Ishikawa (cell line): ENCODE measurements around the gene CCDC70.

ENCODE experiments used
- CEBPB ChIP-seq: IDR thresholded peaks from 2 replicates; pipeline ENCODE4 v1.6.1; 2012
- CREB1 ChIP-seq: IDR thresholded peaks from 2 replicates; pipeline ENCODE4 v1.6.1; 2012; ENCODE audit warnings: low read depth
- EGR1 ChIP-seq: IDR thresholded peaks from 2 replicates; pipeline ENCODE4 v1.6.1; 2012
- EP300 ChIP-seq: IDR thresholded peaks from 2 replicates; pipeline ENCODE4 v1.6.1; 2012; ENCODE audit warnings: borderline replicate concordance
- FOXM1 ChIP-seq: IDR thresholded peaks from 2 replicates; pipeline ENCODE4 v1.6.1; 2012; ENCODE audit warnings: low read depth, borderline replicate concordance
- MAX ChIP-seq: IDR thresholded peaks from 2 replicates; pipeline ENCODE4 v1.6.1; 2012
- NFIC ChIP-seq: IDR thresholded peaks from 2 replicates; pipeline ENCODE4 v1.6.1; 2012
- RAD21 ChIP-seq: IDR thresholded peaks from 2 replicates; pipeline ENCODE4 v1.6.1; 2012; ENCODE audit warnings: low read depth
- REST ChIP-seq: IDR thresholded peaks from 2 replicates; pipeline ENCODE4 v1.6.1; 2012; ENCODE audit warnings: low read depth, mild to moderate bottlenecking
- TAF1 ChIP-seq: IDR thresholded peaks from 2 replicates; pipeline ENCODE4 v1.6.1; 2012; ENCODE audit warnings: low read depth, mild to moderate bottlenecking
- TCF12 ChIP-seq: IDR thresholded peaks from 2 replicates; pipeline ENCODE4 v1.6.1; 2012; ENCODE audit warnings: low read depth
- TEAD4 ChIP-seq: IDR thresholded peaks from 2 replicates; pipeline ENCODE4 v1.6.1; 2012
- USF1 ChIP-seq: IDR thresholded peaks from 2 replicates; pipeline ENCODE4 v1.6.1; 2012
- YY1 ChIP-seq: IDR thresholded peaks from 2 replicates; pipeline ENCODE4 v1.6.1; 2012; ENCODE audit warnings: low read depth
- ZBTB7A ChIP-seq: IDR thresholded peaks from 2 replicates; pipeline ENCODE4 v1.6.1; 2012; ENCODE audit warnings: low read depth

CCDC70 gene

GRCh38 chr13:51820016-51820597 lies 41.7 kb upstream of the CCDC70 start:
- TF ChIP-seq MAX (no peak), NFIC (no peak), TAF1 (no peak)

- TF ChIP-seq TEAD4 (no peak), MAX (no peak), ZBTB7A (no peak), EGR1 (no peak), FOXM1 (no peak), TAF1 (no peak), TCF12 (no peak), CEBPB (no peak), REST (no peak), USF1 (no peak), EP300 (no peak), RAD21 (no peak), NFIC (no peak), YY1 (no peak), CREB1 (no peak)
Measured at GRCh38 chr13:51821606-51822005, 40.2 kb upstream of the CCDC70 start.

GRCh38 chr13:51822106-51822815 lies 39.5 kb upstream of the CCDC70 start:
- TF ChIP-seq CREB1 (no peak), REST (no peak), NFIC (no peak), MAX (no peak), CEBPB (no peak), TEAD4 (no peak), YY1 (no peak), EP300 (no peak), RAD21 (no peak)

- TF ChIP-seq CEBPB (no peak), EP300 (no peak), CREB1 (no peak), NFIC (no peak), MAX (no peak), TAF1 (no peak), RAD21 (no peak), EGR1 (no peak), TCF12 (no peak), ZBTB7A (no peak), TEAD4 (no peak), FOXM1 (no peak), REST (no peak)
Measured at GRCh38 chr13:51823359-51823758, 38.4 kb upstream of the CCDC70 start.

GRCh38 chr13:51823863-51824262 lies 37.9 kb upstream of the CCDC70 start:
- TF ChIP-seq EP300, result no peak
- TF ChIP-seq FOXM1, result no peak
- no peak for TF ChIP-seq NFIC
- TF ChIP-seq USF1, result no peak
- TF ChIP-seq CREB1, result no peak
- no peak for TF ChIP-seq TEAD4
- no peak for TF ChIP-seq EGR1
- TF ChIP-seq CEBPB, result no peak
- TF ChIP-seq MAX, result no peak
- TF ChIP-seq REST, result no peak
- no peak for TF ChIP-seq YY1
- no peak for TF ChIP-seq ZBTB7A
